ENCODE data around the gene OSBPL6. TPM values are rescaled to one million over a fixed set of nuclear protein-coding genes. Genes with fewer than 3 reads are reported as not detected.

OSBPL6 gene
- total RNA-seq, 2 experiments from 2014 or later: 0.73 to 2.9 TPM

- Mint-ChIP-seq H3K4me3 (no peak overlapping the region), H3K36me3 (no peaks in the 10 kb centered on the region), H3K27me3 (peaks cover 27% of the 10 kb centered on the region), H3K9me3 (ENCODE audit: low read depth) (no peaks in the 10 kb centered on the region), H3K27ac (no peak overlapping the region), H3K4me1 (no peaks in the 10 kb centered on the region)
- DNase-seq: no peak
- CTCF ChIA-PET: no interaction called here
- ATAC-seq: no peak
These were observed 81.3 kb downstream of the OSBPL6 start for GRCh38 chr2:178275600-178275999.

- Mint-ChIP-seq H3K36me3 (no peaks in the 10 kb centered on the region), H3K27ac (no peak overlapping the region), H3K4me3 (no peak overlapping the region), H3K9me3 (ENCODE audit: low read depth) (no peaks in the 10 kb centered on the region), H3K27me3 (peaks cover 28% of the 10 kb centered on the region), H3K4me1 (no peaks in the 10 kb centered on the region)
- CTCF ChIA-PET: interaction anchor here (1.6 kb wide), 1 partner anchor 166 kb away, joined by 8 read pairs; the partner anchor contains the start of gene RBM45
- ATAC-seq: no peak
- DNase-seq: no peak
These were observed 83.5 kb downstream of the OSBPL6 start for GRCh38 chr2:178277741-178278197.

- ATAC-seq: no peak
- DNase-seq: no peak
- Mint-ChIP-seq H3K36me3 (no peaks in the 10 kb centered on the region), H3K27ac (no peak overlapping the region), H3K9me3 (ENCODE audit: low read depth) (no peaks in the 10 kb centered on the region), H3K27me3 (peaks cover 30% of the 10 kb centered on the region), H3K4me1 (no peaks in the 10 kb centered on the region), H3K4me3 (no peak overlapping the region)
- CTCF ChIA-PET: interaction anchor here (1.6 kb wide), 1 partner anchor 167 kb away, joined by 8 read pairs; the partner anchor contains the start of gene RBM45
These were observed 84.8 kb downstream of the OSBPL6 start for GRCh38 chr2:178279142-178279541.

- H3K27ac Mint-ChIP-seq: no peak overlapping the region
- CTCF ChIA-PET: interaction anchor here (0.9 to 1.0 kb wide), 2 partner anchors 8 to 85 kb away, joined by 3 read pairs; no protein-coding TSS in a partner anchor
- DNase-seq (no peak), ATAC-seq (no peak)
- H3K4me1 Mint-ChIP-seq: peaks cover 3% of the 10 kb centered on the region
- H3K36me3 Mint-ChIP-seq: no peaks in the 10 kb centered on the region
- H3K27me3 Mint-ChIP-seq: peaks cover 32% of the 10 kb centered on the region
- no peaks in the 10 kb centered on the region for H3K9me3 Mint-ChIP-seq (ENCODE audit: low read depth)
- H3K4me3 Mint-ChIP-seq: no peak overlapping the region
These were observed 85.3 kb downstream of the OSBPL6 start for GRCh38 chr2:178279636-178280035.

GRCh38 chr2:178280244-178280852 lies 86.0 kb downstream of the OSBPL6 start:
- CTCF ChIA-PET: interaction anchor here (0.9 to 1.0 kb wide), 2 partner anchors 9 to 84 kb away, joined by 3 read pairs; no protein-coding TSS in a partner anchor
- ATAC-seq: peak; percentile 60
- peaks cover 31% of the 10 kb centered on the region for H3K27me3 Mint-ChIP-seq

GRCh38 chr2:178282075-178282815 lies 87.9 kb downstream of the OSBPL6 start:
- Mint-ChIP-seq H3K4me3 (no peak overlapping the region), H3K9me3 (ENCODE audit: low read depth) (no peaks in the 10 kb centered on the region), H3K36me3 (no peaks in the 10 kb centered on the region), H3K27me3 (peaks cover 32% of the 10 kb centered on the region), H3K27ac (no peak overlapping the region), H3K4me1 (peaks cover 6% of the 10 kb centered on the region)
- CTCF ChIA-PET: interaction anchor here (1.6 kb wide), 1 partner anchor 170 kb away, joined by 10 read pairs; the partner anchor contains the start of gene RBM45
- DNase-seq (no peak), ATAC-seq (no peak)

More at GRCh38 chr2:178280244-178280852, 86.0 kb downstream of the OSBPL6 start:
- no peaks in the 10 kb centered on the region for H3K9me3 Mint-ChIP-seq (ENCODE audit: low read depth)
- no peak overlapping the region for H3K27ac Mint-ChIP-seq
- no peaks in the 10 kb centered on the region for H3K36me3 Mint-ChIP-seq
- H3K4me3 Mint-ChIP-seq: no peak overlapping the region
- DNase-seq: peak; percentile 46
- H3K4me1 Mint-ChIP-seq: peaks cover 6% of the 10 kb centered on the region

GRCh38 chr2:178283341-178283918 lies 89.1 kb downstream of the OSBPL6 start:
- H3K27me3 Mint-ChIP-seq: peaks cover 26% of the 10 kb centered on the region
- CTCF ChIA-PET: interaction anchor here (1.0 to 1.4 kb wide), 2 partner anchors 11 to 151 kb away, joined by 3 read pairs; no protein-coding TSS in a partner anchor
- DNase-seq (no peak), ATAC-seq (no peak)
- no peaks in the 10 kb centered on the region for H3K36me3 Mint-ChIP-seq
- no peaks in the 10 kb centered on the region for H3K9me3 Mint-ChIP-seq (ENCODE audit: low read depth)
- peaks cover 6% of the 10 kb centered on the region for H3K4me1 Mint-ChIP-seq
- H3K4me3 Mint-ChIP-seq: no peak overlapping the region
- H3K27ac Mint-ChIP-seq: no peak overlapping the region

- H3K36me3 Mint-ChIP-seq: no peaks in the 10 kb centered on the region
- peaks cover 6% of the 10 kb centered on the region for H3K4me1 Mint-ChIP-seq
- H3K4me3 Mint-ChIP-seq: no peak overlapping the region
- peaks cover 19% of the 10 kb centered on the region for H3K27me3 Mint-ChIP-seq
- CTCF ChIA-PET: interaction anchor here (0.6 to 1.0 kb wide), 2 partner anchors 10 to 102 kb away, joined by 3 read pairs; no protein-coding TSS in a partner anchor
- ATAC-seq: no peak
- no peak overlapping the region for H3K27ac Mint-ChIP-seq
- no peak for DNase-seq
- H3K9me3 Mint-ChIP-seq (ENCODE audit: low read depth): no peaks in the 10 kb centered on the region
These were observed 90.4 kb downstream of the OSBPL6 start for GRCh38 chr2:178284613-178285286.

GRCh38 chr2:178285287-178285615 lies 90.9 kb downstream of the OSBPL6 start:
- no peaks in the 10 kb centered on the region for H3K9me3 Mint-ChIP-seq (ENCODE audit: low read depth)
- H3K36me3 Mint-ChIP-seq: no peaks in the 10 kb centered on the region
- peaks cover 6% of the 10 kb centered on the region for H3K4me1 Mint-ChIP-seq
- H3K4me3 Mint-ChIP-seq: no peak overlapping the region
- CTCF ChIA-PET: no interaction called here
- DNase-seq (no peak), ATAC-seq (no peak)
- H3K27me3 Mint-ChIP-seq: peaks cover 22% of the 10 kb centered on the region
- H3K27ac Mint-ChIP-seq: no peak overlapping the region

GRCh38 chr2:178286636-178287035 lies 92.3 kb downstream of the OSBPL6 start:
- CTCF ChIA-PET: no interaction called here
- Mint-ChIP-seq H3K9me3 (ENCODE audit: low read depth) (no peaks in the 10 kb centered on the region), H3K4me3 (no peak overlapping the region), H3K4me1 (peaks cover 6% of the 10 kb centered on the region), H3K27me3 (peaks cover 23% of the 10 kb centered on the region), H3K36me3 (no peaks in the 10 kb centered on the region), H3K27ac (no peak overlapping the region)
- no peak for ATAC-seq
- DNase-seq: no peak

- no peak overlapping the region for H3K4me3 Mint-ChIP-seq
- H3K36me3 Mint-ChIP-seq: no peaks in the 10 kb centered on the region
- no peak for ATAC-seq
- no peak overlapping the region for H3K27ac Mint-ChIP-seq
- no peak for DNase-seq
- H3K4me1 Mint-ChIP-seq: peaks cover 6% of the 10 kb centered on the region
- H3K9me3 Mint-ChIP-seq (ENCODE audit: low read depth): no peaks in the 10 kb centered on the region
- peaks cover 31% of the 10 kb centered on the region for H3K27me3 Mint-ChIP-seq
- CTCF ChIA-PET: interaction anchor here (0.7 kb wide), 1 partner anchor 408 kb away, joined by 3 read pairs; no protein-coding TSS in a partner anchor
These were observed 93.5 kb downstream of the OSBPL6 start for GRCh38 chr2:178287652-178288344.

GRCh38 chr2:178291703-178292102 lies 97.4 kb downstream of the OSBPL6 start:
- Mint-ChIP-seq H3K9me3 (ENCODE audit: low read depth) (no peaks in the 10 kb centered on the region), H3K4me3 (no peak overlapping the region), H3K27me3 (peaks cover 35% of the 10 kb centered on the region), H3K4me1 (no peaks in the 10 kb centered on the region), H3K36me3 (no peaks in the 10 kb centered on the region), H3K27ac (no peak overlapping the region)
- DNase-seq (no peak), ATAC-seq (no peak)
- CTCF ChIA-PET: no interaction called here

GRCh38 chr2:178292586-178292985 lies 98.3 kb downstream of the OSBPL6 start:
- CTCF ChIA-PET: no interaction called here
- ATAC-seq: no peak

More at GRCh38 chr2:178292586-178292985, 98.3 kb downstream of the OSBPL6 start:
- Mint-ChIP-seq H3K4me1 (no peaks in the 10 kb centered on the region), H3K27me3 (peaks cover 40% of the 10 kb centered on the region), H3K4me3 (no peak overlapping the region), H3K9me3 (ENCODE audit: low read depth) (no peaks in the 10 kb centered on the region), H3K36me3 (no peaks in the 10 kb centered on the region), H3K27ac (no peak overlapping the region)
- DNase-seq: no peak
